Stimulated activated CD8-positive, alpha-beta memory T cell treated with anti-CD3 and anti-CD28 coated beads, Interleukin-7, amount 100 ng/mL, for 24 hours (primary cell): Measurements from ENCODE around the gene EEPD1.
"Not testable (repeated sequence)": the region's sequence is repeated elsewhere in the genome, so short reads cannot be mapped to it uniquely, and the experiment has no call there.

ENCODE experiments used
- DNase-seq: peaks from one replicate; pipeline ENCODE4 v3.0.0-alpha.2; 2020; ENCODE audit warnings: low read depth

The EEPD1 gene

DNA sequence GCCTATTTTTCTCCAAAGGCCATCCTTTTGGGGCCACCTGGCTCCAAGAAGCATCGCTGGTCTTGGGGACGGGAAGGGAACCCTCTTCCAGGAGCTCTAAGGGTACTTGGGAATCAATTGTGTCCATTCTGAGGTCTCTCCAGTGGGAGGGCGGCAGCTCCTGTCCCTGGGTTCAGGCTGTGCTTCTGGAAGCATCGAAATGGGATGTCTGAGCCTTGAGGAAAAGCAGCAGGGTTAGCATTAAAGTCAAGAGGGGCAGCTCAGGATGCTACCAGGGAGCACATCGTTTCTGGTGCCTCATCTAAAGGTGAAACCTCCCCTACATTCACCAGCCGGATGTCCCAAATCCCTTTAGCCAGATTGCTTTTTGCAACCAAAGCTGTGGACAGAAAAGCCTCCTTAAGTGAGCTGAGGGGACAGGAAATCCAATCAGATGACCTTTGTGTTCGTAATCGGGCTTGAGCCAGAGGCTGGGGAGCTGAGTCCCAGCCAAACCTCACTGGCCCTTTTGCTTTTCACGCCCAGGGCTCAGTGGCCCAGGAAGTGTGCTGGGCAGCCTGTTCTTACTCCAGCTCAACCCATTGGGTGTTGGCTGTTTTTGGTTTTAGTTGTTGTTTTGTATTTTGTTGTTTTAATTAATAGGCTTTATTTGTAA, 147.8 kb downstream of the EEPD1 start:
- DNase-seq = no peak

DNA sequence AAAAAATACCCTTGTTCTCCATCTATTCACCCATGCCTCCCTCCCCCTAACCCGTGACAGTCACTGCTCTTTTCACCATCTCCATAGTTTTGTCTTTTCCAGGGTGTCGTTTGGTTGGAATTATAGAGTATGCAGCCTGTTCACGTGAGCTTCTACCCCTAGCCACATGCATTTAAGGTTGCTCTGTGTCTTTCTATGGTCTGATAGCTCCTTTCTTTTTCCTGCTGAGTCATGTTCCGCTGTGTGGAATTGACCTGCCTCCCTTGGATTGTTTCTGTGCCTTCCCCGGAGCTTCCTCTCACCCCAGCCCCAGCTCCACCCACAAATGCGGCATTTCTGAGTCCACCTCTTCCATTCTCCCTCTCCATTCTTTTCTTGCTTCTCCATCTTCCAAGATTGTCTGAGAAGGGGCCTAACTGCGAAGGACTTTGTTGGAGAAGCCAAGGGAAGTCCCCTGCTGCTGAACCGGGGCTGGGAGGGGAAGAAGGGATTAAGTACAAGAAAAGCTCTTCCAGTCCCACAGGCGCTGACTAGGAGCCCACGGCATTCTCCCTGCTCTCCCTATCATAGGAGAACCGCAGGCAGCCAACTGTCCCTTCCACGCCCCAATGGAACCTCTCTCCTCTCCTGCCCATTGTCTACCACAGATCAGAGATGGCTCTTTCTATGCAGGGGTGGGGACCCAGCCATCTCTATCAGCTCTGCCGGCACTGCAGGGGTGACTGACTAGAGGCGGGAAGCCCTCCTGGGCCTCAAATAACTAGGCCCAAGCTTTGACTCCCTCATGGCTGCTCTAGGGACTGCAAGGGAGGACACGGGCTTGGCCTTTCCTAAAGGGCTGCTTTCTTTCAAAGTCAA, 149.1 kb downstream of the EEPD1 start:
- DNase-seq = no peak

DNA sequence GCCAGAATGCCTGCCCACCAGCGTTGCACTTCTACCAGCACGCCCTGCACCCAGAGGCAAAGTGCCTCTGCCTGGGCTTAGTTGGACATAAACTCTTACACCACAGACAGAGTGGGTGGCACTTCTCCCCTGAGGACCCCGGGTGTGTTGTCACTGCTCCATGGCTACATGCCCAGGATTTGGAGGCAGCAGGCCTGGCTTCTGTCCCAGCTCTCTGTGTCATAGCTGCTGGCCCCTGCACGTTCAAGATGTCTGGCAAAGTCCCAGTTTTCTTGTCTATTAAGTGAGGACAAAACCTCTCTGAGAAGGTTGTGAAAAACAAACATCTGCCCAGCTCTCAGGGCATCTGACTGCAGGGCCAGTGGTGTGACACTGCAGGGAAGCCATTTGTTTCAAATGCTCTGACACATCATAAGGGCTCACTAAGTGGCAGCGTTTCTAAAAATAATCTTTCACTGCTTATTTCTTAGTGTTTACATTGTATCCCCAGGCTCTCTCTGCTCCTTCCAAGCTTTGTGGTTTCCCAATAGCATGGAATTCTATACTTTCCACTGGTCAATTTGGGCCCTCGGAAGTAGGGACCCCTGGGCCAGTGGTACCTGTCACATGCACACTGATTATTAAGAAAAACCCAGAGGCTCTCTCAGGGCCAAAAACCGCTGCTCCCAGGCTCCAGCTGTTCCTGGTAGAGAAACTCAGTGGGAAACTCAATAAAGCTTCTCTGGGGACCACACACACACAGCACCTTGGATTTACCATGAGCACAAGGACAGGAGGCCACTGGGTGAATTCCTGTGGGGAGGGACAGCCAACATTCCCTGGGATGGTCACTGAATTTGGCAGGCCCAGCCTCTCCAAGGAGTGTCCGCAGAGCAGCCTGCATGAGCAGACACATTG, 150.4 kb downstream of the EEPD1 start:
- no peak for DNase-seq

DNA sequence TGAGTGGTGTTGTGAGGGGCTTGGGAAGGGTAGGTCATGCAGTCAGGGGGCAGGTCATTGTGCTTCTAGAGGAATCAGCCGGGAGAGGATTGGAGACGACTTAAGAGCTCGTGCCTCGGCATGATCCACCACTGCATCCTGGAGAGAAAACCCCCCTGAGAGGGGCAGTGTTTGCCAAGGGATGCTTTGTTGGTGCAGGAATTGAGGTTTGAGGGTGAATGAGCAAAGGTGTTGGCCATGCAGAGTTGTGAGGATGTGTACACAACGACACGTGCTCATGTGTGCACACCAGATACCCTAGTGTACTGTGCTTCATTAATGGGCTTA, 151.0 kb downstream of the EEPD1 start:
- no peak for DNase-seq

DNA sequence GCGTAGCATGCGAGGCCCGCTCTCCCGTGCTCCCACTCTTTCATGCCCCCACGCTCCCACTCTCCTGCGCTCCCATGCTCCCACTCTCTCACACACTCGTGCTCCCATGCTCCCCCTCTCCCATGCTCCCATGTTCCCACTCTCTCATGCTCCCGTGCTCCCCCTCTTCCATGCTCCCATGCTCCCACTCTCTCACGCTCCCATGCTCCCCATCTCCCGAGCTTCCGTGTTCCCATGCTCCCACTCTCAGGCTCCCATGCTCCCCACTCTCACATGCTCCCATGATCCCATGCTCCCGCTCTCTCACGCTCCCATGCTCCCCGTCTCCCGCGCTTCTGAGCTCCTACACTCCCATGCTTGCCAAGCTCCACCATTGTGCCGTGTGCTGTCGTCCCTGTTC, 152.2 kb downstream of the EEPD1 start:
- no peak for DNase-seq

DNA sequence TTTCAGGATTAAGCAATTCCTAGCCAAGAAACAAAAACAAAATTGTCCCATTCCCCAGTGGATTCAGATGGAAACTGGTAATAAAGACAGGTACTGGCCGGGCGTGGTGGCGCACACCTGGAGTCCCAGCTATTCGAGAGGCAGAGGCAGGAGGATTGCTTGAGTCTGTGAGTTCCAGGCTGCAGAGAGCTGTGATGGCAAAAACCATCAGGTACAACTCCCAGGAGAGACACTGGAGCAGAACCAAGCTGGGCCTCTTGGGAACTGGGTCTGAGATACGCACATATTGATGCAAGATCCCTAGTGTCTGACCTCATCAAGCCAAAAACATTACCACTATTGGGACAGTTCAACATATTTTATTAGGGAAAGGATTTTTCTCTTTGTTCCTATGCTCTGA, 152.6 kb downstream of the EEPD1 start:
- DNase-seq = no peak

DNA sequence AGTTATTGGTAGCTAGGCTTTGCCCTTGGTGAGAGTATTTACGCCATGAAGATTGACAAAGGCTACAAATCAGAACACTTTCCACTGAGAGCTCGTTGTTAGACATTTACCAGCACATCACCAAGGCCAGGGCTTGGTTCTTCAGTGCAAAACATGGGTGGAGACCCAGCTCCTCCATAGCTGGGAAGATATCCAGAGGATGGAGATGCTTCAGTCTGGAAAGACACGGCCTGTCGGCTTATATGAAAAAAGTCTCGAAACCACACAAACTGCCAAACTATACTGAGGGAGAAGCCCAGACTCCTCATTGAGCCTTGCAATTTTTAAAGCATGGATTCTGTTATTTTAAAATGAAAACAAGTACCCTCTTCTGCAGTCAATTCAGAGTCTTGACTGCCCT, 153.2 kb downstream of the EEPD1 start:
- DNase-seq = no peak

DNA sequence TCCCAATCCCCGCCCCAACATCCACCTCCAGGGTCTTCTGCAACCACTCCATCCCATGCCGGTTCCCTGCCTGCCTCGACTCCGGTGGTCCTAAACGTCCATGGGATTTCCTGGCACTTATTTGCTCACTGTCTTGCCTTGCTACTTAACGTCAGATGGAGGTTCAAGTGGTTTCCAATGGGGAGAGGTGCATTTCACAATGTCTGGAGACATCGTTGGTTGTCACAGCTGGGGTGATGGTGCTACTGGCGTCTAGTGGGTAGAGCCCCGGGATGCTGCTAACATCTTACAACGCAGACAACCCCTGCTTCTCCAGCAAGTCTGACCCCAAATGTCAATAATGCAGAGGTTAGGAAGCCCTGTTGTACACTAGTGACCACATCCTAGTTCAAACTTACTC, 153.7 kb downstream of the EEPD1 start:
- DNase-seq = no peak

DNA sequence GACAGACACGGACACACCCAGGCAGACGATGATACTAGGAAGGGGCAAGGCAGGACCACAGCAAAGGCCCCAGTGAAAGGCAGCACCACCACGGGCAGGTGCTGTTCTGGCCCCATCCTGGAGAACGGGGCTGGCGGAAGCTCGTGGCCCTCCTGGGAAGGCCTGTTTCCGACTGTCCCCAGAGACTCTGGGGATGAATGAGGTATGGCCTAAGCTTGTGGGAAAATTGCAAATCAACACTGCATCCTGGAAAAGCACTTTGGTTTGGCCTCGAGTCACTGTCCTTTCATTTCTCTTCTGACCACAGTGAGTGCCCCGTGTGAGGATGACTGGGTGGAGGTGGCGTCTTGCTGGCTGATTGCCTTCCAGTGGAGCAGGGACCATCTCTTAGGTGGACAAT, 155.0 kb downstream of the EEPD1 start:
- DNase-seq = no peak

DNA sequence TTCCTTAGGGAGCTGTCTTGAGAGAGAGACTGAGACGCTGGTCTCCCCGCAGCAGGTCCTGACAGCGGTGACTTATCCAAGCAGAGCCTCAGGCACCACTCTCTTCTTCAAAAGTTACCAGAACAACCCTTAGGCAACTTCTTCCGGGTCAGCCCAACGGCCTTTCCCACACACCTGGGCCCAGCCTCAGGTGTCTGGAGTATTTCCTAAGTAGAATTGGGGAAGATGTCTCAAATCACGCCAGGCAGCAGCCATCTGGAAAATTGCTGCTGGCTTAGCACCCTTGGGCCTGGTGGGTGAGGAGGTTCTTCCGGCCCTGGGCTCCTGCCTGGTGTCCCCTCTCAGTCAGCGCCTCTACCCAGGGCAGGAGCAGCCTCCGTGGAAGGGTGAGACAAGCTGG, 156.2 kb downstream of the EEPD1 start:
- DNase-seq = no peak

DNA sequence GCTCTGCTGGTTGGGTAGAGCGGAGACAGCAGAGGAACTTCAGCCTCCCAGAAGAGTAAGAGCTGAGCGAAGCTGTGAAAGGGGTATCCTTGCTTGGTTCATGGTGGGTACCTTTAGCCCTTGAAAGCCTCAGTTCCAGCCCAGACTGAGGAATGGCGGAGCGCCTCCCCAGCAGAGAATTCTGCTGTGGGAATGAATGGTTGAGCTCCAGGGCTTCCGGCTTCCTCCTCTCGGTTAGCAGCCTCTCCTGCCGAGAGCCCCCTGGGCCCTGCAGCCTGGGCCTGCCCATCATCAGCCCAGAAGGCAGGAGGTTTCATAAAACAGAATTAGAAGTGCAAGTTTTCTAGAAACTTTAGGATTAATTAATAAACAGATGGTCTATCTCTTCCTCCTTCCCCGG, 156.7 kb downstream of the EEPD1 start:
- DNase-seq = no peak

DNA sequence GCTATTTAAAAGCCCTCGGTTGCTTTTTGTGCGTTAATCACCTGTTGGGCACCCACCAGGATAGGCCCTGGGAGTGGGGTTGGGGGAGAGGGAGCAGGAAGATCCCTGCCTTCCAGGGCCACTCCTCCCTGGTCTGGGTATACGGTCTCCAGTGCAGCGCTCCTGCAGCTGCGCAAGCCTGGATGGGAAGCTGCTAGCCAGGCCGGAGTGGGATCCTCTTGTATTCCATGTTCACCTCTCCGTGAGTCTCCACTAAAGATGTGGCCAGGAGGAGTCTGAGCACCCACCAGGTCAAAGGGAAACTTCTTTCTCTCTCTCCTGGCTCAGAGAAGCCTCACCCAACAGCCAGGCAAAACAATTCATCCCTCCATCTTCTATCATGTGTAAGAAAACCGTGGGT, 157.8 kb downstream of the EEPD1 start:
- DNase-seq = no peak

DNA sequence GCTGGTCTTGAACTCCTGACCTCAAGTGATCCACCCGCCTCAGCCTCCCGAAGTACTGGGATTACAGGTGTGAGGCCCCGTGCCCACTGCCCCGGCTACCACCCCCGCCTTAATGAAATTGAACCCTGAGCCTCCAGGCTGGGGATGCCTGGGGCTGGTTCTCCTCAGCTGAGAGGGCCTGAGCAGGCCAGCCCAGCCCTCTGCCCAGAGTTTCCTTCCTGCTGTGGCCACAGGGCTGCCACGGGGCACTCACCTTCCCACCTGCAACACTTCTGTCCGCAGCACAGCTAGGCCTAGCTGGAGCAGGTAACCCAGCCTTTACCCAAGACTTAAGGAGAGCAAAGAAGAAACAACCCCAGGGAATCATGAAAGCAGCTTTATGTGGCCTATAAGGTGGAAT, 158.5 kb downstream of the EEPD1 start:
- no peak for DNase-seq

DNA sequence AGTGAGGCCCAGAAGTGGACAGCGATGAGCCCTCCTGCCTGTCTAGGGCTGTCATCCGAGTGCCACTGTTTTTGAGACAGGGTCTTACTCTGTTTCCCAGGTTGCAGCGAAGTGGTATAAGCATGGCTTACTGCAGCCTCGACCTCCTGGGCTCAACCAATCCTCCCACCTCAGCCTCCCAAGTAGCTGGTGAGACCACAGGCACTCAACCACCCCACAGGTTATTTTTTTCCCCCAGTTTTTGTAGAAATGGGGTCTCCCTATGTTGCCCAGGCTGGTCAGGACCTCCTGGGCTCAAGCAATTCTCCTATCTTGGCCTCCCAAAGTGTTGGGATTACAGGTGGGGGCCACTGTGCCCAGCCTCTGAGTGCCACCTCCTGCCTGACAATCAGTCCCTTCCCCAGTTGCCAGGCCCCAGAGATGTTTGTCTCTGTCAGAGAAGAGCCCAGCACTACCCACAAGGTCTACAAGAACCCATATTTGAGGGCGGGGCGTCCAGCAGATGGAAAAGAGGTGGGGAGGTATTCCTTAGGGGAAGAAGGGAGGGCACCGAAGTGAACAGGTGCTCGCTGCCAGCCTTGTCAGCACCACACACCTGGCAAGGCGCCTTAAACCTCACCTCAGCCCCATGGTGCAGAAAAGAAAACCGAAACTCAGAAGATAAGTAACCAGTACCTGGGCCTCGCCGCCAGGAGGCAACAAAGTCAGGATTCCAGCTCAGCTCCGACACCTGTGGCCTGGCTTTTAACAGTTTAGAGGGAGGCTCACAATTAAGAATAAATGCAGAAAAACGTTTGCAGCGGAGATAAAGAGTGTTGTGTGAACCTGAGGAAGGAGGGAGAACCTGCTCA, 159.2 kb downstream of the EEPD1 start:
- DNase-seq = no peak

DNA sequence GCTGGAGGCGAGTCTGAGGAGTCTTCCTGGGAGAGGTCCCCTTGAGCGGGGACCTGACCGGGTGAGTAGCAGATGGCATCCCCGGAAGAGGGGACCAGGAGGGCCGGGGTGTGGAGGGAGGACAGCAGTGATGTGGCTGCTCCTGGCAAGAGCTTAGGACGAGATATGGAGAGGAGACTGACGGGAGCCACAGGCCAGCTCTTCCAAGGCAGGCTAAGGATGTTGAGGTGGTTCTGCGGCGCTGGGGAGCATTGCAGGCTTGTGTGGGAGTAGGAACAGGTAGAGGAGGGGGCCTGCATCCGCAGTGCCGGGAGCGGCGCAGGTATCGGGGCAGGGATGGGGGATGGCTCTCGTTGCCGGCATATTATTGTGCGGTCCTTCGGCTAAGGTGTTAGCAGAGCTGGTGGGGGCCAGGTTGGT, 159.9 kb downstream of the EEPD1 start:
- DNase-seq = no peak

DNA sequence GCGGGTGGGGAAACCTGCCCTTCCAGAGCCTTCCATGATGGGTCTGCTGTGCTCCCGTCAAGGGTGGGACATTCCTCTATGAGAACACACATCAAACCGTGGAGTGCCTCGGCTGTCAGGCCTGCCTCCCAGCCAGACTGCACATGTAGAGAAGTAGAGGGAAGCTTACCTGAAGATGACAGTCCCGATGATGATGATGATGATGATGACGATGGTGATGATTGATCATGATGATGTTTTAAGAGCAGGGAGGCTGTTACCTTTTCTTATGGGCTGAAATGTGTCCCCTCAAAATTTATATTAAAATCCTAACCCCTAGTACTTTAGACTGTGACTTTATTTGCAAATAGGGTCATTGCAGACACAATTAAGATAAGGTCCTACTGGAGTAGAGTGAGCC, 160.6 kb downstream of the EEPD1 start:
- DNase-seq = no peak

DNA sequence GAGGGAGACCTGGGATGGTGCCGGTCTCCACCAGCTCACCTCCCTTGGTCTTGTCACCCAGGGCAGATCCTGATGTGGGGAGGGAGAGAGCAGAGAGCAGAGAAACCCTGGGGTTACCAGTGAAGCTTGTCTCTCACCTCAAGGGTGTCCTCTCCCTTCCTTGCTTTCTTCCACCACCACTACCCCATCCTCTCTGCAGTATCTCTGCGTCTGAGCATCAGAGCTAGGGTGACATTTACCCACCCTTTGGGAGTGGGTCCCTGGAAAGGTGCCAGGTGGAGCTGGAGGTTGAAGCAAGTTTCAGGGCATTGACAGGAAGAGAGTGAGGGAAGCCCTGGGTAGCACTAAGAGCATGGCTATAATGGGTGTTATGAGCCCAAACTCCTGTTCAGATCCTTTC, 161.4 kb downstream of the EEPD1 start:
- no peak for DNase-seq

DNA sequence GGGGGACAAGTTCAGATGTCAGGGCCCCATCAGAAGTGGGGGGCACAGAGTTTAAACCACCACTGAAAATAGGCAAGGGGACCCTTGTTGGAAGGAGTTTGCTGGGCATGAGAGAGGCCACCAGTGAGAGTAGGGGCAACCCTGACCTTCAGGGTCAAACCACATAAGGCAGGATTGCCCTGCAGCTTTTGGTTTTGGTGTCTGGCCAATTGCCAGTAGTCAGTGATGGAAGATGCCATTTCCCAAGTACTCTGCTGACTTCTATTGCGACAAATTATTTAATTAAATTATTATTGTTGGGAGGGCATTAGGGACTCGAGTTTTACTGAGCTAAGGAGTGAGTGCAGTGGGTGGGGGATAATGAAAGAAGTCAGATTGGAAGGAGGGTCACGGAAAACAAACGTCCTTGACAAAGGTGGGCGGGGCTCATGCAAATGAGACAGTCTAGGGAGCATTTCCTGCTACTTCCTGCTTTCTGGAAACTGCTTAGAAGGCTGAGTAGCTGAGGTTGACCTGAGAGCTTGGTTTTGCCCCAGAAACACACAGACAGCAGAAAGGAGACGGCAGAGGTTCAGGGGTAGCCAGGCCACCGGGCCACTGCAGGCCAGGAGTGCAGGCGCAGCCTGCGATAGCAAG, 162.4 kb downstream of the EEPD1 start:
- no peak for DNase-seq

DNA sequence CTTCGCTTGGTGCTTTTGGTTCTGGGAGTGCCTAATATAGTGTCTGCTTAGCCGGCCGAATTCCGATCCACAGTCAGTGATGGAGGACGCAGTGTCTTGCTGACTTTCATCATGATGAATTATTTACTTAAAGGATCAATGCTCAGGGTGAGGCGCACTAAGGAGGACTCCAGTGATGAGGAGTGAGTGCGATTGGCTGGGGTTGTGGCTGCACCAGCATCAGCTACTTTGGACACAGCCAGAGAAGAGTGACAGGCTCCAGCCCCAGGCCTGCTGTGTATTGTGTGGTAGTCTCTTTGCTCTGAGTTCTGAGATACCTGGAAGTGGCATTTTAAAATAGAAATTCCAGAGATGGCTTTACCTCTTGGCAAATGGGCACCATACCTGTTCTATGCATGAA, 163.3 kb downstream of the EEPD1 start:
- DNase-seq = no peak

DNA sequence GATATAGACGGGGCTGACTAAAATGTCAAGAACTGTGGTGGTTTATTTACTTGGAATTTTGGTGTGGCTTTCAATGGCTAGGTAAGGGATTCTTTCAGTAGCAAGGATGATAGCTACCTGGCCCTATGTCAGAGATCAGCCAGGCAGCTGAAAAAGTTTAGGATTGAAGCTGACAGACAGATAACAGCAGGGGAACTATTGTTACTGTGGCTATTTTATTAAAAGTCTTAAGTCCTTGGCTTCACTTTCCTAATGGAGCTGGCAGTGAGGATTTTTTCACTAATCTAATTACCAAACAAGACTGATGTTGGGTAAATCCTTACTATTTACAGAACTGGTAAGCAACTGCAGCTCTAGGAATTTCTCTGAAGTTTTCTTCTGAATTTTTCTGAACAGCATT, 164.2 kb downstream of the EEPD1 start:
- DNase-seq = no peak

DNA sequence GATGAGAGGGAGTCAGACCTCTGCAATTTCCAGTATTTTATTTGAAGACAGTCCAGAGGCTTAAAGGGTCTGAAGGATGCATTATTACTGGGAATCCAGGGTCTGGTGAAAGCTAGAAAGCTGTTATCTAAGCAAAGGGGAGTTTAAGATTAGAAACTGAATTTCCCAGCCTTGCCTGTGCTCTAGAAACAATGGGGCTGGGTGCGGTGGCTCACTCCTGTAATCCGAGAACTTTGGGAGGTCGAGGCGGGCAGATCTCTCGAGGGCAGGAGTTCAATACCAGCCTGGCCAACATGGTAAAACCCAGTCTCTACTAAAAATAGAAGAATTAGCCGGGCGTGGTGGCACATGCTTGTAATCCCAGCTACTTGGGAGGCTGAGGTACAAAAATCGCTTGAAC, 165.1 kb downstream of the EEPD1 start:
- DNase-seq = no peak

DNA sequence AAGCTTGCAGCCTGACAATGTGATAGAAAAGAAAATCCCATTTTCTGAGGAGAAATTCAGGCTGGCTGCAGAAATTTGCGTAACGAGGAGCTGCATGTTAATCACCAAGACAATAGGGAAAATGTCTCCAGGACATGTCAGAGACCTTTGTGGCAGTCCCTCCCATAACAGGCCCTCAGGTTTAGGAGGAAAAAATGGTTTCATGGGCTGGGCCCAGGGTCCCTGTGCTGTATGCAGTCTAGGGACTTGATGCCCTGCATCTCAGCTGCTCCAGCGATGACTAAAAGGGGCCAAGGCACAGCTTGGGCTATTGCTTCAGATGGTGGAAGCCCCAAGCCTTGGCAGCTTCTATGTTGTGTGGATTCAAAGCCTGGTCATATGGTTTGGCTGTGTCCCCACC, 168.2 kb downstream of the EEPD1 start:
- not testable (repeated sequence) for DNase-seq
